GM13976 (cell line): ENCODE results near the gene BCKDHB.

Experiments used
- DNase-seq: peaks from one replicate; pipeline ENCODE4 v3.0.0; 2012; ENCODE audit warnings: low spot score
- CTCF ChIP-seq: IDR thresholded peaks from 2 replicates; pipeline ENCODE4 v1.5.1; 2012; ENCODE audit warnings: borderline replicate concordance, mild to moderate bottlenecking; ENCODE audit not compliant: insufficient read depth; ENCODE audit errors: extremely low read depth, missing control alignments, control extremely low read depth
- in situ Hi-C: fragments of 300-500 bp; cut with MboI; formaldehyde crosslinking; loops from one replicate; pipeline ENCODE4 v1.12.0; 2022; ENCODE audit warnings: low sequenced_read_pairs, mixed read lengths, inconsistent platforms; ENCODE audit not compliant: unreplicated experiment

Gene BCKDHB

GRCh38 chr6:80366714-80367113 is 260.2 kb downstream of the BCKDHB start:
- no peak for TF ChIP-seq CTCF
- in situ Hi-C loops, result no loop called here
- DNase-seq, result no peak

- in situ Hi-C loops, result no loop called here
Observed at GRCh38 chr6:80376411-80376810, 269.9 kb downstream of the BCKDHB start.

GRCh38 chr6:80380566-80380965 is 274.1 kb downstream of the BCKDHB start:
- in situ Hi-C loops, result no loop called here
- DNase-seq, result no peak
- TF ChIP-seq CTCF, result no peak

More at GRCh38 chr6:80376411-80376810, 269.9 kb downstream of the BCKDHB start:
- no peak for DNase-seq
- TF ChIP-seq CTCF, result no peak

- DNase-seq, result no peak
- TF ChIP-seq CTCF, result no peak
- in situ Hi-C loops, result no loop called here
Observed at GRCh38 chr6:80382811-80383210, 276.3 kb downstream of the BCKDHB start.

- no peak for DNase-seq
- TF ChIP-seq CTCF, result no peak
- in situ Hi-C loops, result no loop called here
Observed at GRCh38 chr6:80388507-80388906, 282.0 kb downstream of the BCKDHB start.
